ENCODE measurements around the gene CACNA1C. TPM values are rescaled to one million over a fixed set of nuclear protein-coding genes. Genes with fewer than 3 reads are reported as not detected.

The CACNA1C gene
- total RNA-seq, 1 experiment from 2014 or later = 1.1 TPM

- Histone ChIP-seq H4K91ac (ENCODE audit: insufficient read length, low read depth, low read length) (no peak within 1 kb of the TSS), H3K27me3 (ENCODE audit: insufficient read depth, low read length) (no peaks in the 10 kb centered on the region), H3K79me1 (ENCODE audit: insufficient read depth, low read depth, low read length, poor library complexity, severe bottlenecking) (peaks cover 5% of the 10 kb centered on the region), H3K18ac (ENCODE audit: insufficient read length, low read depth, low read length) (peak within 1 kb of the TSS; percentile 92), H3T11ph (ENCODE audit: low read length) (no peak within 1 kb of the TSS), H2BK5ac (ENCODE audit: insufficient read length, low read length) (peak within 1 kb of the TSS; percentile 46), H4K8ac (replicated peaks; ENCODE audit: insufficient read length, low read depth, low read length) (no peak within 1 kb of the TSS), H4K5ac (ENCODE audit: insufficient read length, low read depth, low read length) (no peak within 1 kb of the TSS), H3K27ac (ENCODE audit: insufficient read length, low read depth, low read length) (peak within 1 kb of the TSS; percentile 52), H3K4me2 (ENCODE audit: insufficient read depth, insufficient read length, low read length) (peak within 1 kb of the TSS; percentile 81), H2BK15ac (ENCODE audit: low read depth, low read length) (no peak within 1 kb of the TSS), H3K79me2 (ENCODE audit: insufficient read depth, low read length) (0 out of 2 replicates have a peak, but pooled peaks cover 3% of the 10 kb centered on the region), H2BK20ac (ENCODE audit: low read depth, low read length, poor library complexity, severe bottlenecking) (no peak within 1 kb of the TSS), H4K20me1 (ENCODE audit: control insufficient read depth, insufficient read depth, insufficient read length) (no peaks in the 10 kb centered on the region), H2AFZ (ENCODE audit: low read length) (peak within 1 kb of the TSS; percentile 79), H2BK12ac (ENCODE audit: insufficient read length, low read depth, low read length) (no peak within 1 kb of the TSS), H3K4me1 (ENCODE audit: insufficient read depth, low read length) (no peaks in the 10 kb centered on the region; the same call in 1 of the 2 replicates), H3K56ac (ENCODE audit: insufficient read length, low read depth, low read length) (peak within 1 kb of the TSS; percentile 23), H3K9me3 (ENCODE audit: control insufficient read depth, low read depth, low read length) (no peaks in the 10 kb centered on the region), H2AK5ac (ENCODE audit: insufficient read length, low read length) (no peak within 1 kb of the TSS), H3K23ac (ENCODE audit: insufficient read length, low read depth, low read length) (no peak within 1 kb of the TSS), H3K14ac (ENCODE audit: insufficient read depth, low read length) (peak within 1 kb of the TSS; percentile 86), H3K4ac (ENCODE audit: low read depth, low read length) (no peak within 1 kb of the TSS), H3K23me2 (ENCODE audit: insufficient read length, low read depth, low read length, poor library complexity, severe bottlenecking) (peaks cover 10% of the 10 kb centered on the region), H2BK120ac (ENCODE audit: low read depth, low read length, poor library complexity, severe bottlenecking) (no peak within 1 kb of the TSS), H3K9ac (ENCODE audit: extremely low read depth, insufficient read length, low read length) (peak within 1 kb of the TSS; percentile 85)
- Mint-ChIP-seq H3K27ac (peak within 1 kb of the TSS; percentile 98 to 99 (median 99)), H3K36me3 (ENCODE audit: insufficient read depth in 1 of 3, low read depth in 3 of 3) (no peaks in the 10 kb centered on the region), H3K9me3 (no peaks in the 10 kb centered on the region), H3K27me3 (ENCODE audit: low read depth) (no peaks in the 10 kb centered on the region), H3K4me1 (peaks cover 20 to 35% of the 10 kb centered on the region in 2 experiments), H3K4me3 (peak within 1 kb of the TSS; percentile 98 to 100)
- TF ChIP-seq CTCF (conservative IDR thresholded peaks at IDR 0.05) = peak; percentile 30; the same call in 1 of the 3 replicates
- peak; percentile 100 for DNase-seq
- WGBS (ENCODE audit: extremely low coverage, insufficient read length, low lambda C conversion rate) = no CpG with 5 or more reads among the region's 55 CpGs
Observed at GRCh38 chr12:2004113-2004929, 48.5 kb upstream of the CACNA1C start, which contains the start of gene DCP1B. Gene DCP1B (minus strand): TSS chr12:2004457. CDS start chr12:2004431, 26 bp downstream.

All from H9 (cell line).